Measurements from ENCODE around the gene MEP1B. TPM values are rescaled to one million over a fixed set of nuclear protein-coding genes. Genes with fewer than 3 reads are reported as not detected.
"Not testable (repeated sequence)": the region's sequence is repeated elsewhere in the genome, so short reads cannot be mapped to it uniquely, and the experiment has no call there.

The MEP1B gene
- total RNA-seq: under 1 TPM in 1 of 2 experiments, not detected in 1; 0.20 TPM

DNA sequence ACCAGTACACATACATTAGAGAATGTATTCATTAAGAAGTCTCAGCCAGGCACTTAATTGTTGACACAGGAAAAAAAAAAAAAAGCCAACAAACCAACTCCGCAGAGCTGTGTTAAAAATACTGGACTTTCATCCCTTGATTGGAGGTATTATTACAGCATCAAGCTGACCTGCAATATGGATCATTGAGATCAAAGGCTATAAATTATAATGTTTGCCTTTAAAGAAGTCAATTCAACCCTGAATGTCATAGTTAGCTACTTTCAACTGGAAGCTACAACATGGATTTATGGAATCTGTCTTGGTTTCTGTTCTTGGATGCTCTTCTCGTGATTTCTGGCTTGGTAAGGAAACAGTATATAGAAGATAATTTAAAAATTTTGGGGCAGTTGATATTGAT is at the start of gene MEP1B:
Gene MEP1B, plus strand, starts transcription at position 250 of the 400 bp plus-strand sequence. Its CDS starts 32 bp downstream, at position 282.
- CTCF ChIA-PET: no interaction called here
- H3K36me3 Mint-ChIP-seq: no peaks in the 10 kb centered on the region
- peaks cover 13% of the 10 kb centered on the region for H3K27me3 Mint-ChIP-seq
- H3K4me1 Mint-ChIP-seq: no peaks in the 10 kb centered on the region
- H3K27ac Mint-ChIP-seq: no peak within 1 kb of the TSS
- no peaks in the 10 kb centered on the region for H3K9me3 Mint-ChIP-seq (ENCODE audit: low read depth)
- DNase-seq (no peak), ATAC-seq (no peak)
- no peak within 1 kb of the TSS for H3K4me3 Mint-ChIP-seq

DNA sequence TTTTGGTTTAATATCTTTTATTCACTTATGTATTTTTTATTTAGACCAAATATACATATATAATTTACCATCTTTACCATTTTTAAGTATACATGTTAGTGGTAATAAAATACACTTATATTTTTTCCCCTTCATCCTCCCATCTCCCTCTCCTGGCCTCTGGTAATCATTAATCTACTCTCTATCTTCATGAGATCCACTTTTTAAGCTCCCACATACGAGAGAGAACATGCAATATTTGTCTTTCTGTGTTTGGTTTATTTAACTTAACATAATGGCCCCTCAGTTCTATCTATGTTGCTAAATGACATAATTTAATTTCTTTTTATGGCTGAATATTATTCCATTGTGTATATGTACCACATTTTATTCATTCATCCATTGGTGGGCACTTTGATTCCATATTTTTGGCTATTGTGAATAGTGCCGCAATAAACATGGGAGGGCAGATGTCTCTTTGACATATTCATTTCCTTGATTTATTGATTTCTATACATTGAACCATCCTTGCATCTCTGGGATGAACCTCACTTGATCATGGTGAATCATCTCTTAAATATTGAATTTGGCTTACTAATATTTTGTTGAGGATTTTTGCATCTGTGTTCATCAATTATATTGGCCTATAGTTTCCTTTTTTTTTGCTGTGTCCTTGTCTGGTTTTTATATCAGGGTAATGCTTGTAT is 41.5 kb upstream of the MEP1B start:
- ATAC-seq (no peak), DNase-seq (no peak)
- Mint-ChIP-seq H3K4me1 (peaks cover 15% of the 10 kb centered on the region), H3K4me3 (no peak overlapping the region), H3K27ac (no peak overlapping the region), H3K36me3 (peaks cover 2% of the 10 kb centered on the region), H3K27me3 (peaks cover 65% of the 10 kb centered on the region), H3K9me3 (ENCODE audit: low read depth) (peaks cover 2% of the 10 kb centered on the region)
- CTCF ChIA-PET: interaction anchor here (1.7 kb wide), 1 partner anchor 10 kb away, joined by 4 read pairs; no protein-coding TSS in a partner anchor

DNA sequence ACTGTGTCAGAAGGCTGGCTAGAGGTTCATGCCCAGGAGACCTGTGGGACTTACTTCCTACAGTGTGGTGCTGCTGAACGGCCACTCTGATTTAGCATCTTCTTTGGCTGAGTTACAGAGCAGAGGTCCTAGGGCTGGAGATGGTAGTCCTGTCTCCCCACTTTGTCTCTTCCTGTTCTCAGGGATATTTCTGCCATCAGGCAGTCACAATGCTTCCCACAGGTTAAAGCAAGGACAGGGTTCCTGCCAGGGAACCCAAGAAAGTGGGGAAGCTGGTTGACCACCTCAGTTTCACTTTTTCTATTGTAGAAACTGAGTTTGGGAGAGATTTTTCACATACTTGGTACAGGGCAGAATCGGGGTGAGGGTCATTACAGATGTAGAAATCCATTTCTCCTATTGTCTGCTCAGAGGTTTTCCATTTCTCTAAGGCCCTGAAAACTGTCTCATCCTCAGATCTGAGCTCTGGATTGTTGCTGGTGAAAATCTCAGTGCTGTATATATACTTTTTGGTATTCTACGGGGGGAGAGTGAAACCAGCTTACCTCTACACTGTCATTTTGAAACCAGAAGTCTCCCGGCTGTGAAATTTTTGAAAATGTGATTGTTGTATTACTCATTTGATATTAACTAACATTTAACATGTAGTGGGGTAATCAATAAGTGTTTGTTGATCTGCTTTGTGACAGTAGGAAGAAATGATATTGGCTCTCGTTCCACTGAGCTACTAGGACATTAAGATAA is 37.0 kb upstream of the MEP1B start:
- no peak overlapping the region for H3K27ac Mint-ChIP-seq
- no peak for DNase-seq
- peaks cover 5% of the 10 kb centered on the region for H3K9me3 Mint-ChIP-seq (ENCODE audit: low read depth)
- peaks cover 13% of the 10 kb centered on the region for H3K4me1 Mint-ChIP-seq
- CTCF ChIA-PET: no interaction called here
- peaks cover 6% of the 10 kb centered on the region for H3K36me3 Mint-ChIP-seq
- H3K27me3 Mint-ChIP-seq: peaks cover 62% of the 10 kb centered on the region
- ATAC-seq: peak; percentile 82
- no peak overlapping the region for H3K4me3 Mint-ChIP-seq

DNA sequence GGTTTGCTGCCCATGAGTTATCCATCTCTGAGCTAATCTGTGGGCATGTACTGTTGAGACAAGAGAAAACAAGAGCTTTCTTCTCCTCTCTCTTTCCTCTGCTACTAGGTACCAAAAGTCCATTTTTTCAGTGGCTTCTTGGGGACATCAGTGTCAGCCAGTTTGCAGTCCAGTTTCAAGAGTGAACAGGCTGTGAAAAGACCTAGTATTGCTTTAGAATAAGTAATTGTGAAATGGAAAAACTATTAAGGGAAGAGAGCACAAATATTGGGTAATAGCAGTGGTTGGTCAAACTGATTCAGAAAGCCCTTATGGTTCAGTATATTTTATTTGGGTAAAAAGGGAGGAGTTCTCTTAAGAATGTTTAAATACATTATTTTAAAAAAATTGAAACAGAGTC is 33.0 kb upstream of the MEP1B start:
- DNase-seq: no peak
- no peak overlapping the region for H3K4me3 Mint-ChIP-seq
- peaks cover 35% of the 10 kb centered on the region for H3K27me3 Mint-ChIP-seq
- CTCF ChIA-PET: interaction anchor here (1.9 to 3.8 kb wide), 3 partner anchors 115 to 396 kb away, joined by 5 to 51 read pairs (median 26); no protein-coding TSS in a partner anchor
- H3K9me3 Mint-ChIP-seq (ENCODE audit: low read depth): peaks cover 5% of the 10 kb centered on the region
- peaks cover 6% of the 10 kb centered on the region for H3K36me3 Mint-ChIP-seq
- H3K4me1 Mint-ChIP-seq: peaks cover 19% of the 10 kb centered on the region
- no peak for ATAC-seq
- H3K27ac Mint-ChIP-seq: no peak overlapping the region

DNA sequence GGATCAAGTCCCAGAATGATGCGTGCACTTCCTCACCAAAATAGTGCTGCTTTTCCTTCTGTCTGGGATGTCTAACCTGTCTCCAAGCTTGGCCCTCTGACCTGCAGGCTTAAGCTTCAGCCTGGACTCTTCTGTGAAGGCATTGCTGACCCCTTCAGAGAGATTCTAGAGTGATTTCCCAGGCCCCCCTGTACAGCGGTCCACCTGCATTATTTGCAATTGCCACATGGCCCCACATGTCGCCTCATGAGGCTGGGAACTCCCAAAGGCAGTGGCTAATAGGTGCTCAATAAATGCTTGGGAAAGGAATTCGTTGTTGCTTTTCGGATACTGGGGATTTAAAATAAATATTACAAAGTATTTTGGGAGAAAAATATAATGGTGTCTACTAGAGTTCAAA is 32.3 kb upstream of the MEP1B start:
- no peak overlapping the region for H3K27ac Mint-ChIP-seq
- H3K4me1 Mint-ChIP-seq: peaks cover 14% of the 10 kb centered on the region
- CTCF ChIA-PET: interaction anchor here (0.7 to 3.8 kb wide), 24 partner anchors 8 to 400 kb away, joined by 3 to 51 read pairs (median 4); partner anchors contain the start of gene GAREM1
- no peak overlapping the region for H3K4me3 Mint-ChIP-seq
- peaks cover 27% of the 10 kb centered on the region for H3K27me3 Mint-ChIP-seq
- H3K36me3 Mint-ChIP-seq: peaks cover 6% of the 10 kb centered on the region
- DNase-seq (no peak), ATAC-seq (no peak)
- H3K9me3 Mint-ChIP-seq (ENCODE audit: low read depth): peaks cover 5% of the 10 kb centered on the region

DNA sequence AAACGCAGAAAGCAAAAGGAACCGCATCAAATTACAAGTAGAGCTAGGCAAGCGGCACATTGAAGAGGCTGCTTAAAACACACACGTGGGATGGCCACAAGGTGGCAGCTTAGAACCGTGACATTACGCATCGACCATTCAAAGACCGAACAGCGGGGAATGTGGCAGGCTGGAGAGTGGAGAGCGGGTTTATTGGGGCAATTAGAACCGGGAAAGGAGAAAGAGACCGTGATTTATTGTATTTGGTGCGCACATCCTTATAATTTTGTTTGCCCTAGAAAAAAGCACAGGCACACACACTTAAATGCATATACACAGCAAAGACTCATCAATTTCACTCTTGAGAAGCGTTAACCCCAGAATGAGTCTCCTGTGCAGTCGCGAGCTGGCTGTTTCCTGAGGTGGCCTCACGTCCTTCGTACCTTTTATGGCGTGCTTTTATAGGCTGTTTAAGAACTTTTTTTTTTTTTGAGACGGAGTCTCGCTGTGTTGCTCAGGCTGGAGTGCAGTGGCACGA is 31.7 kb upstream of the MEP1B start:
- Mint-ChIP-seq H3K4me1 (peaks cover 8% of the 10 kb centered on the region), H3K4me3 (peak overlapping the region; percentile 46), H3K36me3 (peaks cover 5% of the 10 kb centered on the region), H3K27me3 (peaks cover 24% of the 10 kb centered on the region), H3K9me3 (ENCODE audit: low read depth) (peaks cover 4% of the 10 kb centered on the region), H3K27ac (no peak overlapping the region)
- DNase-seq (peak; percentile 81), ATAC-seq (peak; percentile 94)
- CTCF ChIA-PET: interaction anchor here (0.6 to 3.8 kb wide), 26 partner anchors 9 to 399 kb away, joined by 3 to 51 read pairs (median 3); partner anchors contain the start of gene GAREM1

DNA sequence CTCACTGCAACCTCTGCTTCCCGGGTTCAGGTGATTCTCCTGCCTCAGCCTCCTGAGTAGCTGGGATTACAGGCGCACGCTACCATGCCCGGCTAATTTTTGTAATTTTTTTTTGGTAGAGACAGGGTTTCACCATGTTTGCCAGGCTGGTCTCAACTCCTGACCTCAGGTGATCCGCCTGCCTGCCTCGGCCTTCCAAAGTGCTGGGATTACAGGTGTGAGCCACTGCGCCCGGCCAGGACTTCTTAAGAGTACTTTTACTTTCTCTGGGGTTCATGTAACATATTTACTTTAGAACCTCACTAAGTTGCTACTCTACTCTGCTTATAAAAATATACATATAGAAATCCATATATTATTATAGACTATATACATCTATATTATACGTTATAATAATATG is 31.2 kb upstream of the MEP1B start:
- not testable (repeated sequence) for H3K27ac Mint-ChIP-seq; H3K4me1 Mint-ChIP-seq; H3K36me3 Mint-ChIP-seq; H3K9me3 Mint-ChIP-seq (ENCODE audit: low read depth); ATAC-seq; DNase-seq
- Mint-ChIP-seq H3K27me3 (peaks cover 23% of the 10 kb centered on the region), H3K4me3 (peak overlapping the region; percentile 46)
- CTCF ChIA-PET: interaction anchor here (0.6 to 3.8 kb wide), 17 partner anchors 9 to 394 kb away, joined by 3 to 51 read pairs (median 4); partner anchors contain the start of gene GAREM1

DNA sequence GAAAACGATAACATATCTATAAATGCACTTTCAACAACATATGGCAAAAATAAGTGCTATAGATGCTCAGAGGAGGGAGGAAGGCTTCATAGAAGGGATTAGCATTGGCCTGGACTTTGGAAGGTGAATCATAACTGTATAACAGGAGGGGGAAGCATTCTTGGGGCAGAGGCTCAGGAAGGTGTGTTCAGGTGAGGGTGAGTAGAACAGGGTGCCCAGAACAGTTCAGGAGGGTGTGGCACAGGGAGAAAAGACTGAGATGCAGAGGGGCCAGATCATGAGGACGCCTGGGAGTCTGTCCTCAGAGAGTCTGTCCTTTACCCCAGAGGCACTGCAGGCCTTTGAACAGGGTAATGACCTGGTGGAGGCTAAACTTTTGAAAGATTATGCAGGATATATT is 29.3 kb upstream of the MEP1B start:
- Mint-ChIP-seq H3K4me3 (no peak overlapping the region), H3K9me3 (ENCODE audit: low read depth) (no peaks in the 10 kb centered on the region), H3K27me3 (peaks cover 15% of the 10 kb centered on the region), H3K36me3 (no peaks in the 10 kb centered on the region), H3K4me1 (peaks cover 6% of the 10 kb centered on the region), H3K27ac (no peak overlapping the region)
- CTCF ChIA-PET: interaction anchor here (1.2 to 3.8 kb wide), 2 partner anchors 392 kb away, joined by 3 to 51 read pairs; no protein-coding TSS in a partner anchor
- DNase-seq: no peak
- ATAC-seq: no peak

DNA sequence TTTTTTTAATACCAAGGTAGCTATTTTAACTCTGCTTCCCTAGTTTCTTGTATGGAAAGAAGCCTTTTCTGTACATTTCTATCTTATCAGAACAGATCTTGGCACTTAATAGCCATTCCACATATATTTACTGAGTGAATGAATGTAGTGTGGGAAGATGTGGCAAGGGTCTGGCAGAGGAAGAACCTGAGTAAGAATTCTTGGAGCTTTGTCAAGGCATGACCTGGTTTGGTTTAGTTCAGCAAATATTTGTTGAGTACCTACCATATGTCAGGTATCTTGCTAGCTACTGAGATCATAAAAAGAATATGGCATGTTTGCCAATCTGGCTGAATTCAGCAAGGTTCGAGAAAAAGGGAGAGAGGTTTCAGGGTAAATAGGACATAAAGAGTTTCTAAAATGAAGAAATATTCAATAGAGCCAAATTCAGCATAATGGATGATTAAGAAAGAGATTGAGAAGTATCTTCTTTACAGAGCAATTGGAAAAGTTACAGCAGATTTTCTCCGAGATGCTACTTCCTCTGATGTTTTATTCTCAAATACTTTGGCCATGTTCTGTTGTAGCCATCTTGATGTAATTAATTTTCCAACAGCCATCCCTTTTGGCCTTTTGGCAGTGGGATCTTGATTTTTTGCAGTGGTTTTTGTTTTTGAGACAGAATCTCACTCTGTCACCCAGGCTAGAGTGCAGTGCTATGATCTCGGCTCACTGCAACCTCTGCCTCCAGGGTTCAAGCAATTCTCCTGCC is 21.7 kb upstream of the MEP1B start:
- no peak overlapping the region for H3K27ac Mint-ChIP-seq
- H3K4me1 Mint-ChIP-seq: no peaks in the 10 kb centered on the region
- CTCF ChIA-PET: interaction anchor here (1.2 to 2.1 kb wide), 2 partner anchors 10 kb away, joined by 3 to 7 read pairs; no protein-coding TSS in a partner anchor
- ATAC-seq: no peak
- no peaks in the 10 kb centered on the region for H3K36me3 Mint-ChIP-seq
- DNase-seq: no peak
- H3K4me3 Mint-ChIP-seq: no peak overlapping the region
- H3K9me3 Mint-ChIP-seq (ENCODE audit: low read depth): no peaks in the 10 kb centered on the region
- H3K27me3 Mint-ChIP-seq: peaks cover 6% of the 10 kb centered on the region

DNA sequence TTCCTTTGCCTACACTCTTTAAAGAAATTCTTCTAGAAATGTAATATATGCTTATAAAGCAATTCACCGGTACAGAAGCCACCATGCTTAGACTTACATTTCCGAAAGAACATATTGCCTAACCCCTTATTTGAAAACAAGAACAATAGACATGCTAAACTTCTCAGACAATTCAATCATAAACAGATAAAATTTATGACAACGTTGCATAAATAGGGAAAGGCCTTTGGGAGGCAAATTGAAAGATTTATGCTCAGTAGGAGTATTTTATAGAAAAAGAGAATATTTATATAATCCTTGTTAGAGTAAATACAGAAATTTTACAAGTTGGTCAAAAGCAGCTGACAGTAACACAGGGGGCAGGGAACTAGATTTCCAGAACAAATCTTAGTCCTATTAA is 16.2 kb upstream of the MEP1B start:
- Mint-ChIP-seq H3K4me1 (no peaks in the 10 kb centered on the region), H3K36me3 (no peaks in the 10 kb centered on the region), H3K9me3 (ENCODE audit: low read depth) (no peaks in the 10 kb centered on the region), H3K27me3 (peaks cover 4% of the 10 kb centered on the region), H3K27ac (no peak overlapping the region), H3K4me3 (no peak overlapping the region)
- ATAC-seq (no peak), DNase-seq (no peak)
- CTCF ChIA-PET: no interaction called here

DNA sequence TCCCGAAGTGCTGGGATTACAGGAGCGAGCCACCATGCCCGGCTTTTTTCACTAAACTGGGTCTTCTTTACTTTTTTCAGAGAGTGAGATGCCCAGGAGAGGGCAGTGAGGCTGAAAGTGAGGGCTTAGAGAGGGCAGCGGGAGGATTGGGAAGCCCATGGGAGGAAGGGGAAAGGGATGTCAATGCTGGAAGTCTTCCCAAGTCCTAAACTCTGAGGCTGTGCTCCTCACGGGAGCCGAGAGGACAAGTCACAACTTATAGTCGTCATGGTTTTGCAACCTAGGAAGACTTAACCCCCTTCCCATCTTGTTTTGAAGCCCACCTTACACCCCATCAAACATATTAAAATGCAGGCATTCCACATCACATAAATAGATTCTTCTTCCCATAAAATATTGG is 15.1 kb upstream of the MEP1B start:
- no peaks in the 10 kb centered on the region for H3K9me3 Mint-ChIP-seq (ENCODE audit: low read depth)

DNA sequence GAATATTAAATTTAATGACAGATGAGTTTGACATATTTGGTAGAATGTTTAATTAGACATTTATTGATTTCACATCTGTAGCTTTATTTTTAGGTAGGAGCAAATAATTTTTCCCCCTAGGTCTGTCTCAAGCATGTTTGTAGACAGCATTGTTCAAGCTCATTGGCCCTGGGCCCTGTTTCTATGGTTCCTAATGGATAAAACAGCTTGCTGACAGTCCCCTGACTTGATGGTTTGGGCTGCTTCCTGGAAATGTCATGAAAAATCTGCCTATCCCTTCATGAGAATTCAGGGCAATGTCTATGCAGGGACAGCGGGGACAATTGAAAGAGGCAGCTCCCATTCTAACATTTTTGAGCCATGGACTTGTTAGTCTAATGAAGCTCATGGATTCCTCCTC is 14.6 kb upstream of the MEP1B start:
- ATAC-seq (no peak), DNase-seq (no peak)
- Mint-ChIP-seq H3K27me3 (peaks cover 4% of the 10 kb centered on the region), H3K4me1 (no peaks in the 10 kb centered on the region), H3K9me3 (ENCODE audit: low read depth) (no peaks in the 10 kb centered on the region), H3K36me3 (no peaks in the 10 kb centered on the region), H3K4me3 (no peak overlapping the region), H3K27ac (no peak overlapping the region)
- CTCF ChIA-PET: no interaction called here

More for the DNA sequence above, 15.1 kb upstream of the MEP1B start:
- DNase-seq (no peak), ATAC-seq (no peak)
- peaks cover 4% of the 10 kb centered on the region for H3K27me3 Mint-ChIP-seq
- H3K36me3 Mint-ChIP-seq: no peaks in the 10 kb centered on the region
- no peak overlapping the region for H3K27ac Mint-ChIP-seq
- H3K4me1 Mint-ChIP-seq: no peaks in the 10 kb centered on the region
- CTCF ChIA-PET: no interaction called here
- no peak overlapping the region for H3K4me3 Mint-ChIP-seq

DNA sequence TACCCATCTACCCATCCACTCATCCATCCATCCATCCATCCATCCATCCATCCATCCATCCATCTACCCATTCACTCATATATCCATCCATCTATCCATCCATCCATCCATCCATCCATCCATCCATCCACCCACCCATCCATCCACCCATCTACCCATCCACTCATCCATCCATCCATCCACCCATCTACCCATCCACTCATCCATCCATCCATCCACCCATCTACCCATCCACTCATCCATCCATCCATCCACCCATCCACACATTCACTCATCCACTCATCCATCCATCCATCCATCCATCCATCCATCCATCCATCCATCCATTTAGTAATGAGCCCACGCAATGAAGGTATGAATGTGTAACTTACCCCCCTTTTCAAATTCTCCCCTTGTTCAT is 13.1 kb upstream of the MEP1B start:
- CTCF ChIA-PET: interaction anchor here (1.1 to 1.4 kb wide), 2 partner anchors 10 to 19 kb away, joined by 3 to 5 read pairs; no protein-coding TSS in a partner anchor
- ATAC-seq; H3K4me3 Mint-ChIP-seq; H3K27me3 Mint-ChIP-seq; H3K4me1 Mint-ChIP-seq; H3K9me3 Mint-ChIP-seq (ENCODE audit: low read depth); H3K27ac Mint-ChIP-seq; H3K36me3 Mint-ChIP-seq; DNase-seq: not testable (repeated sequence)
